CD14-positive monocyte (primary cell): ENCODE results near the gene DNAJA2. TPM values are rescaled to one million over a fixed set of nuclear protein-coding genes. Genes with fewer than 3 reads are reported as not detected.

Experiments used
- DNase-seq, 3 donors: peaks; one replicate each; pipeline ENCODE4 v3.0.0-alpha.2; 2011 to 2022
- H2AFZ ChIP-seq: 2 replicates; pipeline ENCODE4 v1.6.0; 2012; ENCODE audit warnings: mild to moderate bottlenecking, low read depth, low read length, inconsistent platforms; ENCODE audit not compliant: insufficient read depth, poor library complexity, severe bottlenecking
- H3K27ac ChIP-seq, 2 donors: 1 replicate in 1 of 2; 2 replicates in 1 of 2; pipeline ENCODE4 v1.5.1; 2012 to 2013; ENCODE audit warnings: low read length in 2 of 2, control low read depth in 1 of 2, inconsistent platforms in 1 of 2, low read depth in 1 of 2, mild to moderate bottlenecking in 1 of 2
- H3K27me3 ChIP-seq, 2 donors: one replicate each; pipeline versions ENCODE4 v1.6.0 to v1.6.1; 2011 to 2013; ENCODE audit warnings: low read length in 2 of 2; ENCODE audit not compliant: control insufficient read depth in 2 of 2, insufficient read depth in 2 of 2
- H3K36me3 ChIP-seq, 2 donors: replicated peaks in 1 of 2; 1 replicate in 1 of 2; 2 replicates in 1 of 2; pipeline versions ENCODE4 v1.5.1 to v1.6.1; 2012 to 2013; ENCODE audit warnings: low read length in 2 of 2, control low read depth in 1 of 2, inconsistent platforms in 1 of 2, mild to moderate bottlenecking in 1 of 2; ENCODE audit not compliant: insufficient read depth in 2 of 2, control insufficient read depth in 1 of 2
- H3K4me1 ChIP-seq, 2 donors: 1 replicate in 1 of 2; 2 replicates in 1 of 2; pipeline versions ENCODE4 v1.5.1 to v1.6.1; 2012 to 2013; ENCODE audit warnings: low read length in 2 of 2, control low read depth in 1 of 2, inconsistent platforms in 1 of 2, mild to moderate bottlenecking in 1 of 2, moderate library complexity in 1 of 2; ENCODE audit not compliant: insufficient read depth in 2 of 2, control insufficient read depth in 1 of 2
- H3K4me2 ChIP-seq: replicated peaks from 2 replicates; pipeline ENCODE3; 2012; ENCODE audit warnings: low read length, moderate library complexity, mild to moderate bottlenecking; ENCODE audit not compliant: poor library complexity, severe bottlenecking; ENCODE audit errors: extremely low read depth
- H3K4me3 ChIP-seq, 3 experiments: fragments of 200-600 bp in 1 of 3; sonication (generic) in 1 of 3; replicated peaks in 1 of 3; 1 replicate in 2 of 3; 2 replicates in 1 of 3; pipeline ENCODE4 v1.5.1; 2011 to 2013; ENCODE audit warnings: low read length in 3 of 3, mild to moderate bottlenecking in 3 of 3, control low read depth in 2 of 3, low read depth in 2 of 3, inconsistent platforms in 1 of 3, moderate library complexity in 1 of 3
- H3K79me2 ChIP-seq: 2 replicates; pipeline ENCODE4 v1.6.0; 2012; ENCODE audit warnings: mild to moderate bottlenecking, control low read depth, inconsistent platforms, low read length, moderate library complexity; ENCODE audit not compliant: insufficient read depth
- H3K9ac ChIP-seq: 2 replicates; pipeline ENCODE4 v1.6.0; 2017; ENCODE audit warnings: low read length, mild to moderate bottlenecking; ENCODE audit not compliant: insufficient read depth, poor library complexity, severe bottlenecking
- H3K9me3 ChIP-seq, 2 donors: replicated peaks in 1 of 2; 1 replicate in 1 of 2; 2 replicates in 1 of 2; pipeline versions ENCODE4 v1.5.1 to v1.6.1; 2012 to 2013; ENCODE audit warnings: low read length in 2 of 2, control low read depth in 1 of 2; ENCODE audit not compliant: control insufficient read depth in 1 of 2, insufficient read depth in 1 of 2
- H4K20me1 ChIP-seq: 2 replicates; pipeline ENCODE4 v1.6.0; 2012; ENCODE audit warnings: mild to moderate bottlenecking, low read length, control low read depth, moderate library complexity; ENCODE audit not compliant: insufficient read depth
- H3K27ac Mint-ChIP-seq, 7 donors: one replicate each; pipeline ENCODE4 v1.8.0; 2020; ENCODE audit warnings: mild to moderate bottlenecking in 7 of 7, mixed read lengths in 7 of 7, moderate library complexity in 6 of 7, inconsistent platforms in 2 of 7
- H3K27me3 Mint-ChIP-seq, 3 donors: one replicate each; pipeline ENCODE4 v1.8.0; 2021 to 2022; ENCODE audit warnings: low read depth in 3 of 3, mild to moderate bottlenecking in 3 of 3, mixed read lengths in 3 of 3, moderate library complexity in 3 of 3, inconsistent platforms in 1 of 3
- H3K36me3 Mint-ChIP-seq, 2 donors: one replicate each; pipeline ENCODE4 v1.8.0; 2020; ENCODE audit warnings: mixed read lengths in 2 of 2, inconsistent platforms in 1 of 2, mild to moderate bottlenecking in 1 of 2
- H3K4me1 Mint-ChIP-seq: one replicate; pipeline ENCODE4 v1.8.0; 2020; ENCODE audit warnings: mild to moderate bottlenecking, mixed read lengths
- H3K4me3 Mint-ChIP-seq, 2 donors: one replicate each; pipeline ENCODE4 v1.8.0; 2020; ENCODE audit warnings: mild to moderate bottlenecking in 2 of 2, mixed read lengths in 2 of 2, moderate library complexity in 1 of 2
- H3K9me3 Mint-ChIP-seq, 7 donors: one replicate each; pipeline ENCODE4 v1.8.0; 2020 to 2022; ENCODE audit warnings: mixed read lengths in 7 of 7, mild to moderate bottlenecking in 6 of 7, moderate library complexity in 6 of 7, inconsistent platforms in 2 of 7
- WGBS: methylation state at CpG from one replicate; pipeline ENCODE4 v1.1.5; 2013; ENCODE audit warnings: missing lambda C conversion rate; ENCODE audit not compliant: insufficient coverage; 5-methylcytosine and 5-hydroxymethylcytosine counted together
- intact Hi-C, 2 donors: fragments of 100-400 bp; cut with micrococcal nuclease; formaldehyde crosslinking; loops; one replicate each; pipeline versions ENCODE4 v1.15.0 to v1.15.1; 2023
- polyA minus RNA-seq: library from RNA; depleted of rRNA, polyadenylated mRNA; stranded (reverse); fragments of >200 nt; gene quantifications from 2 replicates; pipeline ENCODE4 v1.2.3, GENCODE V29; 2012
- polyA plus RNA-seq, 3 donors: library from polyadenylated mRNA; depleted of rRNA in 1 of 3; unstranded in 2 of 3; stranded (reverse) in 1 of 3; fragments of 300-500 nt in 2 of 3; fragments of >200 nt in 1 of 3; fragmentation: Illumina TruSeq in 2 of 3; gene quantifications; 1 replicate in 2 of 3; 2 replicates in 1 of 3; pipeline ENCODE4 v1.2.3, GENCODE V29; 2012 to 2021
- total RNA-seq, 12 experiments: library from RNA in 1 of 12; stranded (reverse) in 1 of 12; fragments of 120-200 nt in 1 of 12; gene quantifications; one replicate each; pipeline ENCODE4 v1.2.4 and lab custom pipeline; 2013 to 2026; ENCODE audit warnings: mixed read lengths in 6 of 12, inconsistent platforms in 1 of 12
- TF ChIP-seq, protein P1 (sequence below): fragments of 200-600 bp; IDR thresholded peaks from one replicate; pipeline ENCODE4 v1.8.0; 2022; ENCODE audit warnings: antibody characterized with exemption, mild to moderate bottlenecking

The DNAJA2 gene
- total RNA-seq (2013), result 87.5 TPM
- 10 to 100 TPM; 14.4 to 63.4 (median 62.9) TPM for polyA plus RNA-seq
- polyA minus RNA-seq, result 23.6 and 34.4 TPM in 2 replicates
- total RNA-seq (lab: John Stamatoyannopoulos, UW), result 74.0 to 190 (median 109) reads per million in 11 experiments

- H3K36me3 Mint-ChIP-seq, result peaks cover 20 to 32% of the 10 kb centered on the region in 2 donors
- peaks cover 0 to 2% (median 0%) of the 10 kb centered on the region in 7 donors for H3K9me3 Mint-ChIP-seq
- under 1% methylated on average over 86 of the region's 86 CpGs for WGBS
- Histone ChIP-seq H3K79me2 (peaks cover 50% of the 10 kb centered on the region), H4K20me1 (peaks cover 38% of the 10 kb centered on the region), H3K27ac (peak within 1 kb of the TSS; percentile 92 to 94), H2AFZ (peak within 1 kb of the TSS; percentile 87), H3K36me3 (peaks cover 14 to 33% of the 10 kb centered on the region in 2 donors), H3K9me3 (no peaks in the 10 kb centered on the region), H3K4me1 (peaks cover 18 to 25% of the 10 kb centered on the region in 2 donors), H3K9ac (peak within 1 kb of the TSS; percentile 92), H3K27me3 (no peaks in the 10 kb centered on the region), H3K4me3 (peak within 1 kb of the TSS; percentile 76 to 94 (median 77)), H3K4me2 (peak within 1 kb of the TSS; percentile 82)
- peak within 1 kb of the TSS; percentile 92 to 93 for H3K4me3 Mint-ChIP-seq
- peaks cover 25% of the 10 kb centered on the region for H3K4me1 Mint-ChIP-seq
- H3K27ac Mint-ChIP-seq, result peak within 1 kb of the TSS; percentile 95 to 99 (median 98)
- DNase-seq, result peak; percentile 91 to 95 (median 93)
- intact Hi-C loops, result loop anchor here (5.0 to 10.0 kb wide), 5 partner anchors 44 to 491 kb away; partner anchors contain the start of genes ITFG1 (in 1 of the 2), NETO2 (in 1 of the 2) and PHKB (in 1 of the 2)
- TF ChIP-seq, protein P1, sequence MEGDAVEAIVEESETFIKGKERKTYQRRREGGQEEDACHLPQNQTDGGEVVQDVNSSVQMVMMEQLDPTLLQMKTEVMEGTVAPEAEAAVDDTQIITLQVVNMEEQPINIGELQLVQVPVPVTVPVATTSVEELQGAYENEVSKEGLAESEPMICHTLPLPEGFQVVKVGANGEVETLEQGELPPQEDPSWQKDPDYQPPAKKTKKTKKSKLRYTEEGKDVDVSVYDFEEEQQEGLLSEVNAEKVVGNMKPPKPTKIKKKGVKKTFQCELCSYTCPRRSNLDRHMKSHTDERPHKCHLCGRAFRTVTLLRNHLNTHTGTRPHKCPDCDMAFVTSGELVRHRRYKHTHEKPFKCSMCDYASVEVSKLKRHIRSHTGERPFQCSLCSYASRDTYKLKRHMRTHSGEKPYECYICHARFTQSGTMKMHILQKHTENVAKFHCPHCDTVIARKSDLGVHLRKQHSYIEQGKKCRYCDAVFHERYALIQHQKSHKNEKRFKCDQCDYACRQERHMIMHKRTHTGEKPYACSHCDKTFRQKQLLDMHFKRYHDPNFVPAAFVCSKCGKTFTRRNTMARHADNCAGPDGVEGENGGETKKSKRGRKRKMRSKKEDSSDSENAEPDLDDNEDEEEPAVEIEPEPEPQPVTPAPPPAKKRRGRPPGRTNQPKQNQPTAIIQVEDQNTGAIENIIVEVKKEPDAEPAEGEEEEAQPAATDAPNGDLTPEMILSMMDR, result no peak
- H3K27me3 Mint-ChIP-seq, result peaks cover 0 to 2% (median 0%) of the 10 kb centered on the region in 3 donors
Observed at GRCh38 chr16:46973207-46973995, at the start of gene DNAJA2. Gene DNAJA2, minus strand, starts transcription at chr16:46973674. Its CDS starts 102 bp downstream, at chr16:46973572.

- H3K27ac ChIP-seq, result no peak overlapping the region
- H3K4me1 Mint-ChIP-seq, result peaks cover 42% of the 10 kb centered on the region
- TF ChIP-seq, protein P1, result no peak
Observed at GRCh38 chr16:47019568-47019967, 46.1 kb upstream of the DNAJA2 start.

More at GRCh38 chr16:47019568-47019967, 46.1 kb upstream of the DNAJA2 start:
- H4K20me1 ChIP-seq, result no peaks in the 10 kb centered on the region
- no peak overlapping the region for H2AFZ ChIP-seq
- intact Hi-C loops, result loop anchor here in 1 of 2 donors (5.0 kb wide), 1 partner anchor 47 kb away; the partner anchor contains the start of gene DNAJA2
- no peak overlapping the region for H3K9ac ChIP-seq
- Mint-ChIP-seq H3K36me3 (no peaks in the 10 kb centered on the region), H3K9me3 (peaks cover 0 to 2% (median 0%) of the 10 kb centered on the region in 7 donors), H3K4me3 (no peak overlapping the region), H3K27me3 (peaks cover 0 to 3% (median 0%) of the 10 kb centered on the region in 3 donors), H3K27ac (no peak overlapping the region)
- no peaks in the 10 kb centered on the region for H3K36me3 ChIP-seq
- no peaks in the 10 kb centered on the region for H3K79me2 ChIP-seq
- DNase-seq, result no peak
- H3K27me3 ChIP-seq, result no peaks in the 10 kb centered on the region
- H3K4me3 ChIP-seq, result no peak overlapping the region
- H3K4me1 ChIP-seq, result peaks cover 32 to 36% of the 10 kb centered on the region in 2 donors
- H3K9me3 ChIP-seq, result no peaks in the 10 kb centered on the region
- 100% methylated on average over 1 of the region's 2 CpGs for WGBS
- H3K4me2 ChIP-seq, result no peak overlapping the region
